HG03097 (cell line): ENCODE measurements around the gene PKD1.

Experiments
- ATAC-seq: cut with Tn5 transposase; IDR thresholded peaks from one replicate; pipeline ENCODE4 v1.9.1; 2021; ENCODE audit not compliant: unreplicated experiment, low FRiP score

The PKD1 gene

GRCh38 chr16:2078691-2079090 is 57.0 kb downstream of the PKD1 start:
- ATAC-seq: no peak

- no peak for ATAC-seq
Observed at GRCh38 chr16:2078096-2078495, 57.6 kb downstream of the PKD1 start.

- no peak for ATAC-seq
Observed at GRCh38 chr16:2077696-2078095, 58.0 kb downstream of the PKD1 start.

- no peak for ATAC-seq
Observed at GRCh38 chr16:2077016-2077415, 58.7 kb downstream of the PKD1 start.

- ATAC-seq: no peak
Observed at GRCh38 chr16:2076072-2076865, 59.4 kb downstream of the PKD1 start.

GRCh38 chr16:2075631-2076030 is 60.1 kb downstream of the PKD1 start:
- ATAC-seq: no peak

- no peak for ATAC-seq
Observed at GRCh38 chr16:2074071-2074470, 61.6 kb downstream of the PKD1 start.

GRCh38 chr16:2072926-2073325 is 62.8 kb downstream of the PKD1 start:
- no peak for ATAC-seq

GRCh38 chr16:2071454-2072202 is 64.1 kb downstream of the PKD1 start:
- no peak for ATAC-seq

GRCh38 chr16:2070576-2071453 is 64.9 kb downstream of the PKD1 start:
- ATAC-seq: no peak

GRCh38 chr16:2066139-2066538 is 69.6 kb downstream of the PKD1 start:
- no peak for ATAC-seq

- ATAC-seq: no peak
Observed at GRCh38 chr16:2064368-2064945, 71.2 kb downstream of the PKD1 start.

- ATAC-seq: no peak
Observed at GRCh38 chr16:2063861-2064260, 71.8 kb downstream of the PKD1 start.

GRCh38 chr16:2062801-2063200 is 72.9 kb downstream of the PKD1 start:
- ATAC-seq: no peak

GRCh38 chr16:2061526-2061925 is 74.2 kb downstream of the PKD1 start:
- no peak for ATAC-seq

GRCh38 chr16:2061023-2061422 is 74.7 kb downstream of the PKD1 start:
- ATAC-seq: no peak

GRCh38 chr16:2060346-2060745 is 75.4 kb downstream of the PKD1 start:
- no peak for ATAC-seq

GRCh38 chr16:2058872-2059271 is 76.8 kb downstream of the PKD1 start:
- ATAC-seq: no peak

GRCh38 chr16:2058420-2058819 is 77.3 kb downstream of the PKD1 start:
- ATAC-seq: no peak

GRCh38 chr16:2057438-2057837 is 78.3 kb downstream of the PKD1 start:
- ATAC-seq: no peak
